Measurements from ENCODE around the gene CCS.

DNA sequence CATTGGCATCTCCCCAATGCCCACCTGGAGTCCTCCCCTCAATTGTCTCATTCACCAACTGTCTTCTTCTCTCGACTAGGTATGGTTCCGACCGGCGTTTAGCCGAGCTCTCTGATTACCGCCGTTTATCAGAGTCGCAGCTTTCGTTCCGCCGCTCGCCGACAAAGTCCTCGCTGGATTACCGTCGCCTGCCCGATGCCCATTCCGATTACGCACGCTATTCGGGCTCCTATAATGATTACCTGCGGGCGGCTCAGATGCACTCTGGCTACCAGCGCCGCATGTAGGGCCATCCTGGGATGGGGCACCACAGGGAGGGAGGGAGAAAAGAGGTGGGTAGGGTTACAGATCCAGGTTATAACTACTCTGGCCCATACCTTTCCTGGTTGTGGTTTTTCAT lies 33.4 kb downstream of the CCS start:
- no peak for TF ChIP-seq CTCF (IDR thresholded peaks at IDR 0.05; ENCODE audit: low read depth, low read length, poor library complexity, severe bottlenecking)
- TF ChIP-seq EZH2phosphoT487 (IDR thresholded peaks at IDR 0.05; ENCODE audit: borderline replicate concordance, low read length), result no peak
